GM18508 (cell line): ENCODE results near the gene RPS3A.
"Not testable (repeated sequence)": the region's sequence is repeated elsewhere in the genome, so short reads cannot be mapped to it uniquely, and the experiment has no call there.

Experiments
- ATAC-seq: cut with Tn5 transposase; IDR thresholded peaks from one replicate; pipeline ENCODE4 v1.9.1; 2021; ENCODE audit warnings: moderate number of reproducible peaks; ENCODE audit not compliant: insufficient read depth, unreplicated experiment

RPS3A gene

DNA sequence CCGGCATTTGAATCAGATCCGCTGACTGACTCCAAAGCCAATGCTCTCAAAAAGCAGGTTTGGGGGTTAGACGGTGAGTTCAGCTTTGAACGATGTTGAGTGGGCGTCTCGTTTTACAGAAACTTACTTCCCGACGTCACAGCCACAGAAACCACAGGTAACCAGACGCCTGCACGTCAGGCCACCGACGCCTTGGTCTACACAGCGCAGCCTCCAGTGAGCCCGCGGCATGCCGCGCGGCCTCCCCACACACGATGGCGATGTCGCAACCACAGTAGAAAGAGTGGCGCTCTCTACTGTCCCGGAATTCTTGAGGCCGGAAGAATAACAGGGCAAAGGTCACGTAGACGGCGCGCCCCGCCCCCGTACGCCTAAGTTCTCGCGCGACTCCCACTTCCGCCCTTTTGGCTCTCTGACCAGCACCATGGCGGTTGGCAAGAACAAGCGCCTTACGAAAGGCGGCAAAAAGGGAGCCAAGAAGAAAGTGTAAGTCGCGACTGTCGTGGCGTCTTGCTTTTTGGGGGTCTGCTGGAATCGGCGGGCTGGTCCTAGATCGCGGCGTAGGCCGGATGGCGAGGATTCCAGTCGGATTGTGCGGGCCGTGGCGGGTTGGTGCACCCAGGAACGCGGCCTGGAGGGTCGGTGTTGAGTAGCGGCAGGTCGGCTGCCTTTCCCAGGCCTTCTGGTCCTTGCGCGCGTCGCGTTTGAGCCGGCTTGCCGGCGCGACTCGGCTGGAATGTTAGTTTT is at the start of gene RPS3A:
Gene RPS3A (plus strand): TSS at position 400 of the 747 bp plus-strand sequence. CDS start 25 bp downstream, at position 425.
- ATAC-seq, result peak; percentile 88

DNA sequence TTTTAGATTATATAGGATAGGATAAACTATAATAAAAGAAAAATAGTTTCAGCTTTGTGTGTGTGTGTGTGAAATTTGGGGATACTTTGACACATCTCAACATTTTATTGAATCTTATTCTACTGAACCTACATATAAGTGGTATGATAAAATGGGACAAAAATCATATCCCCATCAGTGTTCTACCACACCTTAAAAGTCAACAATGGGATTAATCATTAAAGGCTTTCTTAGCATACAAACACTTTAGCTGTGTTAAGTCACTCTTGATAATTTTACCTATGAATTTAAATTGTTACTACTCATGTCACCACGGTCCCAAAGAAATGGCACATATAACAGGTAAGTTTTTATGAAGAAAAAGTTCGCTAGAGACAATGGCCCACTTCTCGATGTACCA is 46.6 kb upstream of the RPS3A start:
- ATAC-seq, result no peak

DNA sequence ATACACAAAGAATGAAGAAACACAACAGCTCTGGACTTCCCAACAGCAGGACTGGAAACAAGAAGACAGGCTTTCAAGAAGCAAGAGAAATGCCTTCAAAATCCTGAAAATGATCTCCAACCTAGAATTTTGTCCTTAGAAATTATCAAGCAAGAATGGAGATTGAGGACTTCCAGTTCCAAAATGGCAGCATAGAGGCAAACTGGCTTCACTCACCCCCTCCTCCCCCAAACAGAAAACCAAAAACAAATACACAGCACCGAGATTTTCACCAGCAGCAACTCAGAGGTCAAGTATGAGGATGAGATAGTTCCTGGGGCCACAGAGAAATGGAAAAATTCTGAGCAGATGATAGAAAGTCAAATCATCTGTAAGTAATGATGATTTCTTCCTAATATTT is 43.9 kb upstream of the RPS3A start:
- no peak for ATAC-seq

DNA sequence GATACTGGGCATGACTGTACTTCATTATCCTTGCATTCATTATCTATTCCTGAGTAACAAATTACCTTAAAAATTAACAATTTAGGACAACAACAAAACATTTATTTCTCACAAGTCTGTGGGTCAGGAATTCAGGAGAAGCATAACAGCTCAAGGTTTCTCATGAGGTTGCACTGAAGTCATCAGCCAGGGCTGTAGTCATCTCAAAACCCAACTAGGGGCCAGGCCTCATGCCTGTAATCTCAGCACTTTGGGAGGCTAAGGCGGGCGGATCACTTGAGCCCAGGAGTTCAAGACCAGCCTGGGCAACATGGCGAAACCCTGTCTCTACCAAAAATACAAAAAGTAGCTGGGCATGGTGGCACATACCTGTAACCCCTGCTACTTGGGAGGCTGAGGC is 36.3 kb upstream of the RPS3A start:
- ATAC-seq, result not testable (repeated sequence)

DNA sequence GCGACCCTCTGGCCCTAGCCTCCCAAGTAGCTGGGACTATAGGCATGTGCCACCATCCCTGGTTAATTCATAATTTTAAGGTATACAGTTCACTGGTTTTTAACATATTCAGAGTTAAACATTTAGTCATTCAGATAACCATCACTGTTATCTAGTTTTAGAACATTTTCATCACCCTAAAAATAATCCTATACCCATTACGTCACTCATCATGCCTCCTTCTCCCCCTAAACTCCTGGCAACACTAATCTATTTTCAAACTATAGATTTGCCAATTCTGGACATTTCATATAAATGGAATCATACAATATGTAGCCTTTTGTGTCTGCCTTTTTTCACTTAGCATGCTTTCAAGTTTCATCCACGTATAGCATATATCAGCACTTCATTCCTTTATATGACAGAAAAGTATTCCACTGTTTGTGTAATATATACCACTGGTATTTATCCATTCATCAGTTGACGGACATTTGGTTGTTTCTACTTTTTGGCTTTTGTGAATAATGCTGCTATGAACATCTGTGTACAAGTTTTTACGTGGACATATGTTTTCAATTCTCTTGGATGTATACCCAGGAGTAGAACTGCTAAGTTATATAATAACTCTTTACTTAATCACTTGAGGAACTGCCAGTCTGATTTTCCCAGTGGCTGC is 32.0 kb upstream of the RPS3A start:
- ATAC-seq, result no peak

DNA sequence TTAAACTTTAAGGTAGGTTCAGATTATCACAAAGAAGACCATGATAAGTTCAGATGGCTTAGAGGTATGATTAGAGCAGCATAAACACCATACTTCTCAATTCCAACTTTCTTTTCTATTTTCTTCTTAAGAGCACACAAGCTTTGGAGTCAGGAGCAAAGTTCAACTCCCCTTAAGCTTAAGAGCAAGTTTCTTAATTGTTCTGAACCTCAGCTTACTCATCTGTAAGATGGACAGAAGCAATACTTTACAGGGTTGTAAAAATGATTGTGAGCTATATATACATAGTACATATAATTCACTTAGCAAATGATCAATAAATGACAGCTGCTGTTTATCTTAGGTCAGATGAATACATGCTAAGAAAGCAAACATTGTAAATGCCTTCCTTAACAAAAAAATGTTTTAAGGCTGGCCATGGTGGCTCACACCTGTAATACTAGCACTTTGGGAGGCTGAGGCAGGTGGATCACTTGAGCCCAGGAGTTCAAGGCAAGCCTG is 25.0 kb upstream of the RPS3A start:
- no peak for ATAC-seq

DNA sequence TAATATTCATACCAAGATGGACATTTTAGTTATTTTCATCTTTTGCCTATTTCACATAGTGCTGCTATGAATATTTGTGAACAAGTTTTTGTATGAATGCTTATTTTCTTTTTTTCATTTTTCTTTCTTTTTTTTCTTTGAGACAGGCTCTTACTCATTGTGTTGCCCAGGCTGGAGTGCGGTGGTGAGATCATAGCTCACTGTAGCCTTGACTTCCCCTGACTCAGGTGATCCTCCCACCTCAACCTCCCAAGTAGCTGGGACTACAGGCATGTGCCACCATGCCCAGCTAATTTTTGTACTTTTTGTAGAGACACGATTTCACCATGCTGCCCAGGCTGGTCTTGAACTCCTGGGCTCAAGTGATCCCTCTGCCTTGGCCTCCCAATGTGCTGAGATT is 21.4 kb upstream of the RPS3A start:
- not testable (repeated sequence) for ATAC-seq

DNA sequence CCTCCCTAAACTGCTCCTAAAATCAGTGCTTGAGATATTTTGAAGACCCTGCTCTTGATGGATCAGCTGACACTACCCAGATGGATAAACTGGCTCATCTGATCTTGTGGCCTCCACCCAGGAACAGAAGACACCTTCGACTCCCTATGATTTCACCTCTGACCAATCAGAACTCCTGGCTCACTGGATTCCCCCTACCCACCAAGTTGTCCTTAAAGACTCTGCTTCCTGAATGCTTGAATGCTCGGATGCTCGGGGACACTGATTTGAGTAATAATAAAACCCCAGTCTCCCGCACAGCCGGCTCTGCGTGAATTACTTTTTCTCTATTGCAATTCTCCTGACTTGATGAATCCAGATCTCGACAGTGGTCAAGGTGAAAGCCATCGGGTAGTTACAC is 12.0 kb upstream of the RPS3A start:
- no peak for ATAC-seq

DNA sequence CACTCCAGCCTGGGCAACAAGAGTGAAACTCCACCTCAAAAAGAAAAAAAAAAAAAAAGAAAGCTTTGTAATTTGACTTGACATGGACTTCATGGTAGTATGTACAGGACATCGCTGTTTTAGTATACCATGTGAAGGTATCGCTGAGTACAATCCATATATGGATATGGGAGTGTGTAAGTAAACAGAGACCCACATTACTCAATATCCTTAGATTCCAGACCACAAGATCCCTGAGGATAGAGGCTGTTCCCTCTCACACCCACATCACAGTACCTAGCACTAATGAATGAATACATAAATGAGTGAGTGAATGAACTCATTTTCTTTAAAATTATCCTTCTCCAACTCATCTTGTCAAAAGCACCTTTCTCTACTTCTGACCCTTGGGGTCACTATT is 8.4 kb upstream of the RPS3A start:
- no peak for ATAC-seq

DNA sequence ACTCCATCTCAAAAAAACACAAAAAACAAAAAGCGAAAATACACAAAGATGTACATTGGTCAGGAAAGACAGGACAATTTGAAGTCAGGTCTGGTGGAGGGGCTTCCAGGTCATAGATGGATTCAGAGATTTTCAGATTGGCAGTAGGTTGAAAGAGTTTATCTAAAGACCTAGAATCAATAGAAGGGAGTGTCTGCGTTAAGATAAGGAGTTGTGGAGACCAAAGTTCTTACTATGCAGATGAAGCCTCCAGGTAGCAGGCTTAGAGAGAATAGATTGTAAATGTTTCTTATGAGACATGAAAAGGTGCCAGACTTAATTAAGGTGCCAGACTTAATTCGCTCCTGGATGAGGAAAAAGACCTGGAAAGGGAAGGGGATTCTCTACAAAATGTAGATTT is 6.9 kb upstream of the RPS3A start:
- ATAC-seq, result no peak

DNA sequence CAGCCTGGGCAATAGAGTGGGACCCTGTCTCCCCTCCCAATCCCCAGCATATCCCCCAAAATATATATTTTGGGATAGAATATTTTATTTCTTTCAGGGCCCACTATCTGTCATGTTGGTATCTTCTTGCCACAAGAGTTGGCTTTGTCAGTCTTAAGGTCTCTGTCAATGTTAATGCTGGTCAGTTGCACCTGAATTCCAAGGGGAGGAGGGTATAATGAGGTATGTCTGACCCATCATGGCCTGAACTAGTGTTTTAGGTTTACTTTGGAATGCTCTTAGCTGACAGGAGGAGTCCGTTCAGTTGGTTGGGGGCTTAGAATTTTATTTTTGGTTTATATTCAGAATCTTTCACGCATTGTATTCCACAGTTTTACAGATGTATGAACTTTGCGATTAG is 6.2 kb upstream of the RPS3A start:
- no peak for ATAC-seq

DNA sequence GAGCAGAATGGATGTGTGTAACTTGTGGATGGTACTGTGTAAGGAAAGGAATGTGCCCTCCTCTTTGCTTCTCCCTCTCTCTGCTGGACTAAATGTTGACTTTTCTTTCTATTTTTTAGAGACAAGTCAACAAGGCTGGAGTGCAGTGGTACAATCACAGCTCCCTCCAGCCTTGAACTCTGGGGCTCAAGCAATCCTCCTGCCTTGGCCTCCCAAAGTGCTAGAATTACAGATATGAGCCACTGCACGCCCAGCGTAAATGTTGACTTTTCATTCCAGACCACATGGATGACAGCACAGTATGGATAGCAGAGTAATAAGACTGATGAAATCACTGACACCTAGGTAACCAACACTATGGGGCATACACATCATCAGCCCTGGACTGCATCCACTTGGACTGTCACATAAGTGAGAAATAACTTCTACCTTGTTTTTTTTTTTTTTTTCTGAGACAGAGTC is 5.1 kb upstream of the RPS3A start:
- no peak for ATAC-seq

DNA sequence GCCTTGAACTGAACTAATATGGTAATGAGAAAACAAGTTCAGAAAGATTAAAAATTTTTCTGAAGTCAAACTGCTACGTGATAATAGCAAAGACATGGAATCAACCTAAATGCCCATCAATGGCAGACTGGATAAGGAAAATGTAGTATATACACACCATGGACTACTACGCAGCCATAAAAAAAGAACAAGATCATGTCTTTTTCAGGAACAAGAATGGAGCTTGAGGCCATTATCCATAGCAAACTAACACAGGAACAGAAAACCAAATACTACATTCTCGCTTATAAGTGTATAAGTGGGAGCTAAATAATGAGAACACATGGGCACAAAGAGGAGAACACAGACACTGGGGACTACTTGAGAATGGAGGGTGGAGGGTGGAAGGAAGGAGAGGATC is 4.3 kb upstream of the RPS3A start:
- ATAC-seq, result no peak

DNA sequence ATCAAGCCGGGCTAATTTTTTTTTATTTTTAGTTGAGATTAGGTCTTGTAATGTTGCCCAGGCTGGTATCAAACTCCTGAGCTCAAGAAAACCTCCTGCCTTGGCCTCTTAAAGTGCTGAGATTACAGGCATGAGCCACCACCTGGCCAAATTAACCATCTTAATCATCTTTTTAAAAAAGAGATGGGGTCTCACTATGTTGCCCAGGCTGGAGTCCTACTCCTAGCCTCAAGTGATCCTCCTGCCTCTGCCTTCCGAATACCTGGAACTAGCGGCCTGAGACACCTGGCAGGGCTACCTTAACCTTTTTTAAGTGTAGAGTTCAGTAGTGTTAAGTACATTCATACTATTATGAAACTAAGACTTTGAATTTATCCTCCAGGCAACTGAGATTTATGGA is 1.7 kb upstream of the RPS3A start:
- no peak for ATAC-seq

DNA sequence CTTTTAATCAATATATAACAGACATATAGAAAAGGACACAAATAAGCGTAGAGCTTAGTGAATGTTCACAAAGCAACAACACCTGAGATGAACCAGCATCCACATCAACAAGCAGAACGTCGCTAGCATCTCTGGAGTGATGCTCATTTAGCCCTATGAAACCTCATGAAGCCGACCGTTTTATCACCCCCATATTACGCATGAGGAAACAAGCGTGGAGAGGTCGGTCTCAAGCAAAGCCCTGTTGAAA is 524 bp upstream of the RPS3A start:
- ATAC-seq, result no peak

DNA sequence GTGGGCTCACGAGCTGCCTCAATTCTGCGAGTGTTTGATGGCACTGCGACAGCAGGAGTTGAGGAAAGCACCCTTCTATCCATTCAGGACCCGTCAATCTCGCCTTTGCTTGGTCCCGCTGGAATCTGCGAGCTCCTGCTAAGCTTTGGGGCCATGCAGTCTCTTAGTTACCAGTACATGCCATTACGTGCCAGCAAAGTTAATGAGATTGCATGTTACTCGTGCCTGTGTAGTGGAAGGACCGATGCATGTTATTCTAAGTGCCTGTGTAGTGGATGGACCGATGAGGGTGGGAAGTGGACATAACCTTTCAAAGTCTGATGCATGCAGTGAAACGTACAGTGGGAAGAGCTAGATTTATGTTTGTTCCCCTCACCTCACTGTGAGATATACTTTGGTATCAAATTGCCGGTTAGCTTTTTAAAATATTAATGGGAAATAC is 569 bp downstream of the RPS3A start:
- ATAC-seq, result no peak

DNA sequence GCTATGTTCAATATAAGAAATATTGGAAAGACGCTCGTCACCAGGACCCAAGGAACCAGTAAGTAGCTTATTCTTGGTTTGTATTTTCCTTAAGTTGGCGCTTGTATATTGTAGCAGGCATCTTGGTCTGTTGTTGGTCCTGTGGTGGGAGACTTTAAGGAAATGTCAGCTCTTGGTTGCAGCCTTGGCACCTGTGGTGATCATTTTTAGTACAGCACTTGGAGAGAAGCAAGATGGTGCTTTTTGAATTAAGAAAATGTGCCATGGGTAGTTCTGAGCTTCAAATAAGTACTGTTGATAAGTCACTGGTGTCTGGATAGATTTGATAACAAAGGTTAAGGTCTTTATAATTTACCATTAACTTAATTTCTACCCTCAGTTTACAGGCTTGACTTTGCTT is 1.1 kb downstream of the RPS3A start:
- no peak for ATAC-seq

DNA sequence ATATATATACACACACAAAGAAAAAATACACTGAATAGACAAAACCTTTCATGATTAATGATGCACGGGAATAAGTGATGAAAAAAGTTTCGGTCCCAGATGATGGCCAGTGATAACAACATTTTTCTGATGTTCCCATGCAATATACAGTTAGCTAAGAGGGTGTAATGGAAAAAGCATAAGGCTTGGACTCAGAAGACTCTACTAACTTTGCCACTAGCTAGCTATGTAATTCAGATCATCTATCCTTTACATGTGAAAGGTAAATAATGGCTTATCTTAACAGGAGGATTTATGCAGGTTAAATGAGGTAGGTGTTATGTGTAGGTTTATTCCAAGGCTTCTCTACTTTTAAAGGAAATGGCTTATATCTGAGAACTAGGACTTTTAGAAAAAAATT is 4.3 kb downstream of the RPS3A start:
- no peak for ATAC-seq

DNA sequence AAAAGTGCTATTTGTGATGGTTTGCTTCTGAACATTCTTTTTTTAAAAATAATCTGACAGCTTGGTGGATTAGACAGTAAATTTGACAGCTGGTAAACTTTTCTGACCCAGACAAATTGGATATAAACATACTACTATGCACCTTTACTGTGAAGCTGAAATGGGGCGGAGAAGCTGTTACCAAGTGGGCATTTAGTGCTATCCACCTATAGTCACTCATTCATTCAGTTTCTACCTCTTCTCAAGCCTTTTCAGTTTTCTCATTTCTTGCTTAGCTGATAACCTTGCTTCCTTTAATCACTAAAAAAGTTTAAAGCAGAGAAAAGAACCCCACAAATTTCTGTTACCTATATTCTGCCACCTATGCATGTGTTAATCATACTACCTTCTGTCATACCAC is 5.2 kb downstream of the RPS3A start:
- no peak for ATAC-seq

DNA sequence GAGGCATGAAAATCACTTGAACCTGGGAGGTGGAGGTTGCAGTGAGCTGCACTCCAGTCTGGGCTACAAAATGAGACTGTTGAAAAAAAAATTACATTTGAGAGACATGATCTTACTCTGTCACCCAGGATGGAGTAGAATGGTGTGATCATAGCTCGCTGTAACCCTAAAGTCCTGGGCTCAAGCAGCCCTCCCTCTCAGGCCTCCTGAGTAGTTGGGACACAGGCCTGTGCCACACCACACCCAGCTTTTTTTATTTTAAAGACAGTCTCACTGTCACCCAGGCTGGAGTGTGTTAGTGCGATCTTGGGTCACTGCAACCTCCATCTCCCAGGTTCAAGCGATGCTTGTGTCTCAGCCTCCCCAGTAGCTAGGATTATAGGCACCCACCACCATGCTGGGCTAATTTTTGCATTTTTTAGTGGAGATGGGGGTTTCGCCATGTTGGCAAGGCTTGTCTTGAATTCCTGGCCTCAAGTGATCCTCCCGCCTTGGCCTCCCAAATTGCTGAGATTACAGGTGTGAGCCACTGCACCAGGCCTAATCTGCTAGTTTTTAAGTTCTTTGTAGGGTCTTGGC is 6.1 kb downstream of the RPS3A start:
- ATAC-seq, result no peak

DNA sequence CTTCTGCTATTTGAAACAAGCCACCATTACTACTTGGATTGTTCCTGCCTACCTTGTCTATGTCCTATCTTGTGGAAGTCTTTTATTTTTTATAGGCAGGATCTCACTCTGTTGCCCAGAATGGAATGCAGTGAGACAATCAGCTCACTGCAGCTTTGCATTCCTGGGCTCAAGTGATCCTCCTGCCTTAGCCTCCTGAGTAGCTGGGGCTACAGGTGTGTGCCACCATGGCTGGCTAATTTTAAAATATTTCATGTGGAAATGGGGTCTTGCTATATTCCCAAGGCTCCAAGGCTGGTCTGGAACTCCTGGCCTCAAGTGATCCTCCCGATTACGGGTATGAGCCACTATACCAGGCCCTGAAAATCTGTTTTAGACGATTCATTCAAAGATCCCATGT is 7.6 kb downstream of the RPS3A start:
- ATAC-seq, result no peak

DNA sequence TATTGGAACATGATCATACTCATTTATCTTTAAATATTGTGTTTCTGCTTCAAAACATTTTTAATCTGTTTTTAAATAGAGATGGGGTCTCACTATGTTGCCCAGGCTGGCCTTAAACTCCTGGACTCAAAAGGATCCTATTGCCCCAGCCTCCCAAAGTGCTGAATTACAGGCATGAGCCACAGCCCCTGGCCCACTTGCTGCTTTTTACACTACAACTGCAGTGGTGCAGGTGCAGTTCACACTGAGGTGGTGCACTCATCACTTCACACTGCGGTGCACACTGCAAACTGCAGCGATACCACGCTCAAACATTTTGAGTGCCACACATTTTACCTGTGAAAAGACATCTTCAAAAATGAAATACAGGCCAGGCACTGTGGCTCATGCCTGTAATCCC is 10.8 kb downstream of the RPS3A start:
- ATAC-seq, result no peak
